H1 (cell line): ENCODE measurements around the gene HDGFL3. TPM values are rescaled to one million over a fixed set of nuclear protein-coding genes. Genes with fewer than 3 reads are reported as not detected.

Source experiments
- polyA plus RNA-seq, 7 experiments: library from polyadenylated mRNA; depleted of rRNA in 3 of 7; stranded (reverse) in 5 of 7; unstranded in 2 of 7; fragments of >200 nt in 5 of 7; fragments of 200-250 nt in 2 of 7; gene quantifications; 1 replicate in 5 of 7; 2 replicates in 1 of 7; 4 replicates in 1 of 7; pipeline versions ENCODE4 v1.2.1 to v1.2.3, GENCODE V29; 2011 to 2013; ENCODE audit warnings: missing spikeins in 2 of 7, mixed read lengths in 2 of 7
- total RNA-seq: library from RNA; stranded (reverse); fragmentation: NEBNext Ultra II Directional; extraction: Animal tissue kit (Norgen Biotek cat#: 25700); gene quantifications from 2 replicates; pipeline ENCODE4 v1.2.1, GENCODE V29; 2021
- TF ChIP-seq, protein P1 (sequence below): IDR thresholded peaks from 2 replicates; pipeline ENCODE4 v1.6.1; 2012; ENCODE audit warnings: inconsistent platforms

Gene HDGFL3
- total and polyA plus RNA-seq, 2 of the 8 experiments (the other 6 are each of a cell fraction or from before 2014, with no cell fraction given), result 14.1 to 149 TPM

DNA sequence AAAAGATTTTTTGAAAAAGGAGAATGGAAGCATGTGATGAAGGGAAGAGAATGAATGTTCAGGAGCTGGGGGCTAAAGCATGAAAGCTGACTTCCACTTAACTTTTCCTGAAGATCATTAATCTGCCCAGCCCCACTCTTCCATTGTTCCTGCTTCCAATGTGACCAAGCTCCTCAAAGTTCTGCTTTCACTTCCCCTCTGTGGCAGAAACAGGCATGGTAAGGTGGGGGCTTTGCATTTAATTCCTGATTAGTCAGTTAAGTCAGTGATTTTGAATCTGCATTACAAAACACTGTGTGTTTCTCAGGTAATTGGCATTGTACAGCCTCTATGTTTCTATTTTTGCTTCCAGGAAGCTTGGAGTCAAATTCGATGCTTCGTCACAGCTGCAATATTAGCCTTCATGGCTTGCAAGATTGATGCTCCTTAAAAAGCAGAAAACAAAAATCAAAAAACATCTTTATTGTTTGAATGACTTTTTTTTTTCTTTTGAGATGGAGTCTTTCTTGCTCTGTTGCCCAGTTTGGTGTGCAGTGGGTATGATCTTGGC is 107.5 kb downstream of the HDGFL3 start (continued):
- TF ChIP-seq, protein P1, sequence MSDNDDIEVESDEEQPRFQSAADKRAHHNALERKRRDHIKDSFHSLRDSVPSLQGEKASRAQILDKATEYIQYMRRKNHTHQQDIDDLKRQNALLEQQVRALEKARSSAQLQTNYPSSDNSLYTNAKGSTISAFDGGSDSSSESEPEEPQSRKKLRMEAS, result no peak
